Activated CD4-positive, CD25-positive, alpha-beta regulatory T cell treated with anti-CD3 and anti-CD28 coated beads, Interleukin-2, amount 50 U/mL, for 16 hours (primary cell): Measurements from ENCODE around the gene HIC1.
A peak's percentile ranks its signal among the peaks of the same experiment; 100 is the strongest.

Source experiments
- DNase-seq: peaks from one replicate; pipeline ENCODE4 v3.0.0-alpha.2; 2020; ENCODE audit warnings: low read depth, low spot score

The HIC1 gene

DNA sequence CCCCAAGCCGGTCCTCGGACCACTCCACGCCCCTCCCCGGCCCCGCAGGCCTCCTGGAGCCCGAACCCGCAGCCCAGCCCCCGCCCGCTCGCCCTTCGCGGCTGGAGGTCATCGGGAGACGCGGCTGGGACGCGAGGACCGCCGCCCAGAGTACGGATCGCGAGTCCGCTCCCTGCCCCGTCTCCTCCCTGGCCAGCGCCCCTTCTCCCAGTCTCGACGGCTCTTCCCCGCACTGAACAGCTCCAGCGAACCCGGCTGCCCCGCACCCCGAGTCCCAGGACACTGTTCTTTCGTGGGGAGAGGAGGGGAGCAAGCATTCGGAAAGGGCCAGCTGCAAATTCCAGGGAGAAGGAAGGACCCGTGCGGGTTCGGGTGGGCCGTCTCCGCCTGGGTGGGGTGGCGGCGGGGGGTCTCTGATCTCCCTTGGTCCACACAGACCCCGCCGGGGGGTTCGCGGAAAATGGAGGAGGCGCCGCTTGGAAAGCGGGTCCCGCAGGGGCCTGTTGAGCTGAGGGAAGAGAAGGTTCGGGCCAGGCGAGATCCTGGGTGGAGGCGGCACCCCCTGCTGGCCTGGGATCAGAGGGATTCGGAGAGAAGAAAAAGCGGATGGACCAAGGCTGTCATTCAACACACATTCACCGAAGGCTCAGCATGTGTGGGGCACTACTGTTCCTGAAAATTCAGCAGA lies 29.1 kb upstream of the HIC1 start:
- DNase-seq: no peak

DNA sequence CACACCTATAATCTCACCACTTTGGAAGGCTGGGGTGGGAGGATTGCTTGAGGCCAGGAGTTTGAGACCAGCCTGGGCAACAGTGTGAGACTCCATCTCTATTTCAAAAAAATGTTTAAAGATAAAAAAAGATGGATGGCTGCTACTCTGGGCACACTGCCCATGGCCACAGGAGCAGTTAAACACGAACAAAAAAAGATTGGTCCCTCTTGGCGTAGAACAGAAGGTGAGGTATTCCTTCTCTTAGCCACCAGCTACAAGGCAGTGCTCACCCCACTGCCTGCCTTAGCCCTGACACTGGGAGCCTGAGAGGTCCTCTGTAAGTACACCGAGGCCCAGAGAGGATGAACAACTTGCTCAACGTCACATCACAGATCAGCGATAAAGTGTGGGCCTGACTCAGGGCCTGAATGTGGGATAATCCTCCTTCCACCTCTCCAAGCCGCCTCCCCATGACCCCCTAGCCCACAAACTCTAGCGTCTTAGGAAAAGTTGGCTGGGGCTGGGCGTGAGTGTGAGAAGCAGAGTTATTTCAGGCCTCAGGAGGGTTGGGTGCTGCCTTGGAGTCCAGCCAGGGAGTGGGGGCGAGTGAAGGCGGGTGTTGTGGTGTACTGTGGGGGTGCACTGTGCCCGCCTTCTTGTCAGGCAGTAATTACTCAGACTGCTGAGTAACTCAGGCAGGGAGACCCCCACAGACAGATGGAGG lies 27.2 kb upstream of the HIC1 start:
- no peak for DNase-seq

DNA sequence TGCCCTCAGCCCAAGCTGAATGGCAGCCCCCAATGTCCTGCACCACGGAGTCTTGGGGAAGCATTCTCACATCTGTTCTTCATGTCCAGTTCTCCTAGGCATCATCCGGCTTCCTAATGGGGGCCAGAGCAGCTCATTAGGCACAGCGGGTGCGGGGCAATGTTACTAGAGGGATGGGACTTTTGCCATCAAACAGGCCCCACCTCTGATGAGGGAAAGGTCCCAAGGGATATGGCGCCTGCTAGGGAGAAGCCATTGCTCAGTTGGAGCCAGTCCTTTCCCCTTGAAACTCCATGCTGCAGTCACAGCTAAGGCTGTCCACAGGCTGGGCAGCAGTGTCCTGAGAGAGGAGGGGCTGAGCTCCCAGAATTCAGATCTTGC lies 26.7 kb upstream of the HIC1 start:
- no peak for DNase-seq

DNA sequence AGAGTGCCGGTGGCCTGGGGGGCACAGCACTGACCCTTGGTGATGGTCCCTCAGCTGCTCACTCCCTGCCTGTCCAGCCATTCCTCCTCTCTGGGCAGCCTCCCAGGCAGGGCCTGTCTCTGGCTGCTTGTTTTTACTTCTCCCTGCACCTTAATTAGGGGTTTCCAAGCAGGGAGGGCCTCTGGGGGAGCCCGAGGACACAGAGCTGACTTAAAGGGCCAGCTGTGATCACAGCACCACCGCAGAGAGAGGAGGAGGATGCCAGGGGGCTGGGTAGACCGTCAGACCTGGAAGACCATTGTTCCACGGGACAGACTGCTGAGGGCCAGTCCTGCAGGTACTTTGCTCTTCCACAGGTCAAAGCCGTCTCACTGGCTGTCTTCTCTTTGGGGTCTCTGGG lies 26.2 kb upstream of the HIC1 start:
- DNase-seq: no peak

DNA sequence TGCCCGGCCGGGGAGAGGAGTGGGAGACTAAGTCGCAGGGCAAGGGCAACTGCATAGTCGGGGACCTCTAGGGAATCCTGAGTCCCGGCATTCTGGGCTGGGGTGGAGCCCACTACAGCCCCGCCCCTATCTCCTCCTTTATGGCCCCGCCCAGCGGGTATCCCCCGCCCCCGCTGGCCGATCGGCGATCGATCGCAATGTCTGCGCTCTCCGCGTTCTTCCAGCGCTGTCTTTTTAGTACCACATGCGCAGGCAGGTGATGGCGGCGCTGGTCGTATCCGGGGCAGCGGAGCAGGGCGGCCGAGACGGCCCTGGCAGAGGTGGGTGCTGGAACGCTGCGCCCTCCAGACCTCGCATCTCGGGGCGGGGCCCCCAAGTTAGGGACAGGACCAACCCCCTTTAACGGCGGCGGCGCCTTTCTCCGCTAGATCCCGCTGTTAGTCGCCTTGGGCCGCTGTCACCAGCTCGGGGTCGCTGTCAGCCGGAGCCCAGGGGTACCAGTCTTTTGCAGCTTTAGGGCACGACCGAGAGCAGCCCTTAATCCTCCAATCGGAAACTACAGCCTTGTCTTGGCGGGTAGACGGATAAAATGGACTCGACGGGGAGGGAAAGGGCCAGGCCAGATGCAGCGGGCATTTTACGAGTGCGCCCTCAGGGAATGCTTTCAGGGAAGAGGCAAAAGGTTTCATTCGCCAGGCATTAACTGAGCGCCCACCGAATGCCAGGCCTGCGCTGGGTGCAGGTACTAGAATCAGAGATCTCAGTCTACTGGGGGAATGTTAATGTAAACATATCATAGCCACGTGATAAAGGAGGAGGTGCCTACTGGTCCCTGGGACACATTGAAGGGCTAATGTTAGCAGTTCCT lies 24.8 kb upstream of the HIC1 start, which contains the start of gene DPH1:
Gene DPH1, plus strand, starts transcription at position 243 of the 868 bp plus-strand sequence. Its CDS starts 17 bp downstream, at position 260.
- peak; percentile 78 for DNase-seq

DNA sequence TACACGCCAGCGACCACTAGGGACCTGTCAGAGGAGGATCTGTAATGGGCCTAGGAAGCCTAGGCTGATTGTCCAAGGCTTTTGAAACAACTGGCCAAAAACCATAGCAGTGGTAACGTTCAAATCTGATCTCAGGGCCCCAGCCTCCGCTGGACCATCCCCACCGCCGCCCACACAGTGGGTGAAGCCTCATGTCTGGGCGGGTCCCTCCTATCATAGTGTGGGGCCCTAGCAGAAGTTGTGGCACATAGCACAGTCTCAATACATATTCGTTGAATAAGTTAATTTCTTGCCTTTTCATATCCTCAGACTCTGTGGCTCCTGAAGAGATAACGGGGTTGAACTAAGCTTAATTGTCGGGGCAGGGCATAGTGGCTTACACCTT lies 24.1 kb upstream of the HIC1 start:
- DNase-seq: no peak

DNA sequence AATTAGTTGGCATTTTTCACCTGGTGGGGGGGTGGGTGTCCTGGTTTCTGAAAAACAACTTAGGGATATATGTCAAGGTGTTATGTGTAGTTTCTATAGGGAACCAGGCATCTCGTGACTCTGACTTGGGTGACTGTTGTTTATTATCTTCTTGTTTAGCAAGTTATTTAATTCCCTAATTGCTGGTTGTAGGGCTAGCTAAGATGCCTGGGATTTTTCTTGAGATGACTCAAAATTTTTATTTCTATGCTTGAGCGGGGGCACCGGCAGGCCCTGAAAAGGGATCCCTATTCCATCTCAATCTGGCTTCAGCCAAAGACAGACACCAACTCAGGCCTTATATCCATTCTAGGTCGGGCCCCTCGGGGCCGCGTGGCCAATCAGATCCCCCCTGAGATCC lies 21.8 kb upstream of the HIC1 start:
- no peak for DNase-seq

DNA sequence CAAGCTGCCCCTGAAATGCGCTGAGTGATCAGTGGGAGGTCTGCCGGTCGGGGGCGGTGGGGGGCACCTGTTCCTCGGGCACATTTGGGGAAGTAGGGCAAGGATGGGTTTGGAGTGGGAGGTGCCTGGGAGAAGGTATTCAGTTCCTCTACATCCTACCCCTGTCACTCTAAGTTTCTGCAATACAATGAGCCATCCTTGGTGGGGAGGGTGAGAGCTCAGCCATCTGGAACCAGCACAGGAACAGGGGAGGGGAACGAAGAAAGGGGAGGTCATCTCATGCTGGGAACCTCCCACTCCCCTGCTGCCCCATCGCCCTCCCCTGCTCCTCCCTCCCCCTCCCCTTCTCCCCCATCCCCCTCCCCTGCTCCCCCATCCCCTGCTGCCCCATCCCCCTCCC lies 20.7 kb upstream of the HIC1 start:
- DNase-seq: no peak

DNA sequence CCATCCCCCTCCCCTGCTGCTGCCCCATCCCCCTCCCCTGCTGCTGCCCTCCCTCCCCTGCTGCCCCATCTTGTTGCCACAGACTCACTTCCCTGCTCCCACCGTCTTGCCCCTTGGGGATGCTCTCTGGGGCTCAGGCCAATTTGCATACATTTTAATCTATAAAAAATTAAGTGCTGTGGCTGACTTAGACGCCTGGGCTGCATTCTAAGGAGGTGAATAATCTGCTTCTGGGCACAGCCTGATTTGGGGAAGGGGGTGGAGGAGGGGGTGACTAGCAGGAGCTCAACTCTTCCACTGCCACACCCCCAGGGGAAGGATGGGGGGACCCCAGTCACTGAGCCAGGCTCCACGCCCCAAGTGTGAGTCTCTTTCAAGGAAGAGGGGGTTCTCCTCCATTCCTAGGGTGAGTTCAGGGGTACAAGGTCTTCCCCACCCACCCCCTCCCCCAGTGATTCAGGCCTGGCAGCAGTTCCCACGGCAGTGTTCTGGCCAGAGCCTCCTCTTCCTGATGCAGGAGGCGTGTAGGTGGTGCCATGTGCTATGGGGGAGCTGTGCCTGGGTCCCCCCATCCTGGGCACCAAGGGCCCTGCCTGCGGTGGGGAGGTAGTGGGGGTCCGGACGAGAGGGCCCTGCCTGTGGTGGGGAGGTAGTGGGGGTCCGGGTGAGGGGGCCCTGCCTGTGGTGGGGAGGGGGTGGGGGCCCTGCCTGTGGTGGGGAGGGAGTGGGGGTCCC lies 19.9 kb upstream of the HIC1 start:
- no peak for DNase-seq

DNA sequence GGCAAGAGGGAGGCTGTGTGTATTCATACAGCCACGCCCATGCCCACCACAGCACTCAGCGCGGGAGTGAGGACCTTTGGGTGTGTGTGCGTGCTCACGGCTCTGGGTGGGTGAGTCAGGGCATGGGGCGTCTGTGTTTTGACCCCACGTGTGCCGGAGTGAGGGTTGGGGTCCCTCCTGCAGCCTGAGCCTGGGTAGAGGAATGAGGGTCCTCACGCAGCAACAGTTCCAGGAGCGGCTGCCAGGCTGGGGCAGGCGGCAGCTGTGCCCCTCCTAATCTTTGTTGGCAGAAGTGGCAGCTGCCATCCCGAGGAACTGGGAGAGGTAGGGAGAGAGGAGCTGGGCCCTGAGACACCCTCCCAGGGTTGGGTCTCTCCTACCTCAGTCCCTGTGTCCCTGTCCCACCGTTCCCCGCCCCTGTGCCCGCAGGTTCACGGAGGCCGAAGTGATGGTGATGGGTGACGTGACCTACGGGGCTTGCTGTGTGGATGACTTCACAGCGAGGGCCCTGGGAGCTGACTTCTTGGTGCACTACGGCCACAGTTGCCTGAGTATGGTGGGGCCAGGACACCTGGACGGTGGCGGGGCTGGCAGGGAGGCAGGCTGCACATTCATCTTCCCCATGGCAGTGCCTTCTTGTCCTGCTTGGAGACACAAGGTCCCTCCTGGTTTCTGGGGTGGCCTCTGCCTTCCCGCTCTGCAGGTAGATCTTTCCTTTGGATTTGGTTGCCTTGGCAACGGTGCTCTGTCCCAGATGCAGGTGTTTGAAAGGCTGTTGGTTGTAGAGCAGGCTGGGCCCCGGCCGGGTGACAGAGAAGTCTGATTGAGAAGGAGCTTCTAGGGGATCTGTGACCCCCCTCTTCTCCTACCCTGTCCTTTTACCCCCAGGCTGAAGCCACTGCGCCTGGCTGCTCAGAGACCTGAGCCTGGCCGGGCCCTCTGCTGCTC lies 19.1 kb upstream of the HIC1 start:
- no peak for DNase-seq

DNA sequence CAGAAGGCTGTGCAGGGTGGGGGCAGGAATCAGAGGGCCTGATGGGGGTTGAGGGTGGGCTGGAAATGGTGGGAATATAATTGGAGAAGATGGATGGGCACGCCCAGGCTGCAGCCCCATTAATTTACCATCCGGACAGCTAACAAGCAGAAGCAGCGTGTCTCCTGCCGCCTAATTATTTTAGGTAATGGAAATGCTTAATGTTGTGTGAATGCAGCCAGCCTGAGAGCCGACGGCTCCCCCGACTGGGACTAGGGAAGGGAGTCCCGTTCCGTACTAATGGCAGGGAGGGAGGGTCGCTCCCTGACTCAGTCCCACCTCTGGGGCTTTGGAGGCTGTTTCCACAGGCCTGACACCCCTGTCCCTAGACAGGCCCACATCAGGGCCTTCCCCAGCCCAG lies 17.7 kb upstream of the HIC1 start:
- no peak for DNase-seq

DNA sequence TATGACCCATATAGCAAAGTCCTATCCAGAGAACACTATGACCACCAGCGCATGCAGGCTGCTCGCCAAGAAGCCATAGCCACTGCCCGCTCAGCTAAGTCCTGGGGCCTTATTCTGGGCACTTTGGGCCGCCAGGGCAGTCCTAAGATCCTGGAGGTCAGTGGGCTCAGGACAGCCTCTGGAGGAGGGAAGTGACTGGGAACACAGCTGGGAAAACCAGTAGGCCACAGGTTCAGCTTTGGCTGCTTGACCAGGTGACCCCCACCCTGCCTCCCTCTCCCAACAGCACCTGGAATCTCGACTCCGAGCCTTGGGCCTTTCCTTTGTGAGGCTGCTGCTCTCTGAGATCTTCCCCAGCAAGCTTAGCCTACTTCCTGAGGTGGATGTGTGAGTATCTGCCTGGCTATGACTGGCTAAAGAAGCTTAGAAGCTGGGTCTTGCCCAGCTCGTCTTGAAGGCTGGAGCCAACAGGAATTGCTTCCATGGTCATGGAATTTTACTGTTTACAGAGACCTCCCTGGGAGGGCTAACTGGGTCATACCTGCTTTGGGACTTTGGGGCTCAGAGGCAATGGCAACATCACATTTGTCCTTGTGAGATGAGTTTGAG lies 14.6 kb upstream of the HIC1 start:
- DNase-seq: no peak

DNA sequence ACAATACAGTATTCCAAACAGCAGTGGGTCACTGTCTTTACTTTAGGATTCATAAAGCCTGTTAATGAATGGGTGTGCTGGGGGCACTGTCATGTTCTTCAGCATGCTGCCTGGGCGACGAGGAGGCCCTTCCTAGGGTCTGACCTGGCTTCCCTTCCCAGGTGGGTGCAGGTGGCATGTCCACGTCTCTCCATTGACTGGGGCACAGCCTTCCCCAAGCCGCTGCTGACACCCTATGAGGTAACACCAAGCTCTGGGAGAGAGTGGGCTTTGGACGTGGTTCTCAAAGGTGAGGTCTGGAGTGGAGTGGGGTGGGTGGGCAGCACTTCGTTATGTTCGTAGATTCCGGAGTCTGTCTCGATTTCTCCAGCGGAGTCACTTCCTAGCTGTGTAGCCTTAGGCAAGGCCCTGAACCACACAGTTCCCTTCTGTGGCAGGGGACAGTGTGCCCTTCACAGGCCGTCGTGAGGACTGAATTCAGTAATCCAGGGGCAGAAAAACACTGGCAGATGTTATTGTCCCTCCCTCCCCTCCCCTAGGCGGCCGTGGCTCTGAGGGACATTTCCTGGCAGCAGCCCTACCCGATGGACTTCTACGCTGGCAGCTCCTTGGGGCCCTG lies 13.9 kb upstream of the HIC1 start:
- DNase-seq: no peak

DNA sequence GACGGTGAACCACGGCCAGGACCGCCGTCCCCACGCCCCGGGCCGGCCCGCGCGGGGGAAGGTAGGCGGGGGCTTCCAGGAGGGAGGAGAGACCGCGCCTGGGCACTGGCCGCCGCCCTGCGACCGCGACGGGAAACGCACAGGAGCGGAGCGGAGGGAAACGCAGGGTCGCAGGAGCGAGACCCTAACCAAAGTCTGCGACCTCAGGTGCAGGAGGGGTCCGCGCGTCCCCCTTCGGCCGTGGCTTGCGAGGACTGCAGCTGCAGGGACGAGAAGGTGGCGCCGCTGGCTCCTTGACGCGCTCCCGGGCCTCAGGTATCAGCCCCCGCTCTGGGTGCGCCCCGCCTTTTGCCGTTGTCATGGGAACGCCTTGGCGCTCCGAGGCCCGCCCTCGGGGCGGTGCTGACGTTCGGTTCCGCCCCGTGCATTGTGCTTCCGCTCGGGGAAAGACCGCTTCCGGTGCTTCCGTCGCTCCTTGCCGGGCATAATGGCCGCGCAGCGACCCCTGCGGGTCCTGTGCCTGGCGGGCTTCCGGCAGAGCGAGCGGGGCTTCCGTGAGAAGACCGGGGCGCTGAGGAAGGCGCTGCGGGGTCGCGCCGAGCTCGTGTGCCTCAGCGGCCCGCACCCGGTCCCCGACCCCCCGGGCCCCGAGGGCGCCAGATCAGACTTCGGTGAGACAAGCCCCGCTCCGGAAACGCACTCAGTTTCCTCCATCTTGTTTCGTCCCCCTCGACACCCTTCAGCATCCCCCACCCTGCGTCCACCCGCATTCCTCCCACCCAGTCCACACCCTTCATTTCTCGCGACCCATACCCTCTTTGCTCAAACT lies 13.1 kb upstream of the HIC1 start, which contains the start of gene OVCA2:
Gene OVCA2, plus strand, starts transcription at position 462 of the 829 bp plus-strand sequence. Its CDS starts 26 bp downstream, at position 488.
- DNase-seq: peak; percentile 97

DNA sequence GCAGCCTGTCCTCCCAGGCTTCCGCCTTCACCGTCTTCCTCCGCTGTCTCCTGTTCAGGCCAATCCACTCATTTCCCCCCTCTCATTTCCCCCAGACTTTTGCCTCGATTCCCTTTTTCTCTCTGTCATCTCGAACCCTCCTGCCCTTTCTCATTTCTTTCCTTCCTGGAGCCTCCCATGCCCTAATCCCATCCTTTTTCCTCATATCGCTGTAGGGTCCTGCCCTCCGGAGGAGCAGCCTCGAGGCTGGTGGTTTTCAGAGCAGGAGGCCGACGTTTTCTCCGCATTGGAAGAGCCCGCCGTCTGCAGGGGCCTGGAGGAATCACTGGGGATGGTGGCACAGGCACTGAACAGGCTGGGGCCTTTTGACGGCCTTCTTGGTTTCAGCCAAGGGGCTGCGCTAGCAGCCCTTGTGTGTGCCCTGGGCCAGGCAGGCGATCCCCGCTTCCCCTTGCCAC lies 12.5 kb upstream of the HIC1 start:
- DNase-seq: no peak

DNA sequence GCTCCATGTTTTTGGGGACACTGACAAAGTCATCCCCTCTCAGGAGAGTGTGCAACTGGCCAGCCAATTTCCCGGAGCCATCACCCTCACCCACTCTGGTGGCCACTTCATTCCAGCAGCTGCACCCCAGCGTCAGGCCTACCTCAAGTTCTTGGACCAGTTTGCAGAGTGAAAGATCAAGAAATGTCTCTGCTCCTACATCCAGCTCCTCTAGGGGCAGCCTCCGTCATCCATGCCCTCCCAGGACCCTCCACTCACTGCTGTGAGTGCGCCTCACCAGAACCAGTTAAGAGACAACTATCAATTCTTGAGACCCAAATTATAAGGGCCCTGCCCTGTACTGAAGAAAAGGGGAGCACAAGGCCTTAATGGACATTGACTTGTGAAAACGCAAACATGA lies 12.0 kb upstream of the HIC1 start:
- DNase-seq: no peak

DNA sequence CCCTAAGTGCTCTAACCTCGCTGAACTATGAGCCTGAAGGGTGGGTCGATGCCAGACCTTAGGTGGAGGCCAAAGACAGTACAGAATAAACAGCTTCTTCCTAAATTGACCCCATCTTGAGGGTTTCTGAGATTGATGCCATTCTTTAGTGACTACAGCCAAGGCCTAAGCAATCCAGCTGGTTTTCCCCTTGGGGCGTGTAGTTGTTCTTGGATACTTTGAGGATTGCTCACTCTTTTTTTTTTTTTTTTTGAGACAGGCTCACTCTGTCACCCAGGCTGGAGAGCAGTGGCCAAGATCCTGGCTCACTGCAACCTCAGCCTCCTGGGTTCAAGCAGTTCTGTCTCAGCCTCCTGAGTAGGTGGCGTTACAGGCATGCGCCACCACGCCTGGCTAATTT lies 11.1 kb upstream of the HIC1 start:
- DNase-seq: no peak

DNA sequence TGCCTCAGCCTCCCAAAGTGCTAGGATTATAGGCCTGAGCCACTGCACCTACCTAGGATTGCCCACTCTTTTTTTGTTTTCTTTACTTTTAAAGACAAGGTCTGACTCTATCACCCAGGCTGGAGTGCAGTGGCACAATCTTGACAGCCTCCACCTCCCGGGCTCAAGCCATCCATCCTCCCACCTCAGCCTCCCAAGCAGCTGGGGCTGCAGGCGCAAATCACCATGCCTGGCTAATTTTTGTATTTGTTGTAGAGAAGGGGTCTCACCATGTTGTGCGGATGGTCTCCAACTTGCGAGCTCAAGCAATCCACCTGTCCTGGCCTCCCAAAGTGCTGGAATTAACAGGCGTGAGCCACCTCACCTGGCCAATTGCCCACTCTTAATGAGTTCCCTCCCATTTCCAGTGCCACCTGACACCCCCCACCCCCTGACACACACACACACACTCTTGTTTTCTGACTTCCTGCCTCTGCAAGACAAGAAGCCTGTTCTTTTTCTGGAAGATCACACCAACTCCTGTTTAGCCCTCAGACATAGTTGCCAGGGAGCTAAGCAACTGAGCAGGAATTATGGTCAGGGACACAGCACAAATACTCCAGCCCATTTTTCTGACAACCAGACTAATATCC lies 10.5 kb upstream of the HIC1 start:
- no peak for DNase-seq
